Measurements from ENCODE around the gene CPLX1. TPM values are rescaled to one million over a fixed set of nuclear protein-coding genes. Genes with fewer than 3 reads are reported as not detected.

Gene CPLX1
- polyA plus RNA-seq, 3 donors = 1.00 to 1.4 (median 1.3) TPM

DNA sequence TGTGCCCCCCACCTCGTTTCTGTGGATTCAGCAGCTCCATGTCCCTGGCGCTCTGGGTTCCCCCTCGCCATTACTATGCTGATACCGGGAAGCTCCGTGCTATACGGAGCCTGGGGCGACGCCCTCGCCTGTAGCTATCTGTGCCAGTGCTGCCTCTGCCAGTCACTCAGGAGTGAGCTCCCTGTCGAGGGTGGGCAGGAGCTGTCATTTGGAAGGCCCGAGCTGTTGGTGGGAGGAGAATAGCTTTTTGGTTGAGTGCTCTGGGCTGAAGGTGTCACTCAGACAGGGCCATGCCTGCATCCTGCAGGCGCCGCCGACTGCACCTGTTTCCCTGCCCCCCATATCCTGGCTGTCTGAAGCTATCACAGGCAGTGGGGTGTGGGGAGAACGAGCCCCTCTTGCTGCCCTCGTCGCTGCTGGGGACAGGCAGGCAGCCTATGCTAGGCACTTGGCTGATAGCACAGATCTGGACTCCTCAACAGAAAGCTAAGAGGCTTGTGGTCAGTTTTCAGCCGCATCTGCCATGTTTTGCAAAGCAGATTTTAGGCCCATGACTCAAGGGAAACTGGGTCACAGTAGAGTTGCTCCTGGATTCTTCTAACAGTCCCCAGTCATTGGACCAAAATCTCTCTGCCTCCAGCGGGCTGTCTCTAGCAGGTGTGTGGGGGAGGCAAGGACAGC lies 31.8 kb downstream of the CPLX1 start:
- no peak for DNase-seq (ENCODE audit: low read depth in 3 of 3, low spot score in 2 of 3)

DNA sequence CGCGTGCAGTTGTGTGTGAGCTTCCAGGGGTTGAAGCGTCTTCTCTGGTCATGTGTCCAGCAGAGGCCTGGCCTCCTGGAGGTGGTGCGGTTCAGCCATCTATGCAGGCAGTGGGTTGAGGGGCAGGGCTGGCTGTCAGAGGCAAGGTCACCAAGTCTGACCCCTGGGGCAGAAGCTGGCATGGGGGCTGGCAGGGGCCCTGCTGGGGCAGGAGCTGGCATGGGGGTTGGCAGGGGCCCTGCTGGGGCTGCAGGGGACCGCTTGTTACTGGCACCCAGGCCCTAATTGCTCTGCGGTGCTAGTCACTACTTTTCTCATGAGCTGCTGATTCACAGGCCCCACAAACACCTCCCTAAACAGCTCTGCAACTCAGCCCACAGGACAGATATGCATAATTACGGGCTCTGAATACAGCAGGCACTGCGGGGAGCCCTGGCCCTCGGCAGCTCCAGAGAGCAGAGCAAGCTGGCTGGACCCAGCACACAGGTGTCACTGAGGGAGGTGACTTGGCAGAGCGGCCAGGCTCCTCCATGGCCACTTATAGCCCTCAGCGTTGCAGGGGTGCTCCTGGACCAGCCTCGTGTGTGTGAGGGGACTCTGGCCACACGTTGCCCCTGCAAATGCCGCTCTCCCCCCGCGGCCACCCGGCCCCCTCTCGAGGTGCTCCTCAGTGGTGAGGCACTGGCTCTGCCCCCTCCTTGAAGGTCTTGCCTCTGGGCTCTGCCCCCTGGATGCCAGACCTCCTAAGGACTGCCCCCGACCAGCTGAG lies 32.7 kb downstream of the CPLX1 start:
- DNase-seq (ENCODE audit: low read depth in 3 of 3, low spot score in 2 of 3) = no peak

DNA sequence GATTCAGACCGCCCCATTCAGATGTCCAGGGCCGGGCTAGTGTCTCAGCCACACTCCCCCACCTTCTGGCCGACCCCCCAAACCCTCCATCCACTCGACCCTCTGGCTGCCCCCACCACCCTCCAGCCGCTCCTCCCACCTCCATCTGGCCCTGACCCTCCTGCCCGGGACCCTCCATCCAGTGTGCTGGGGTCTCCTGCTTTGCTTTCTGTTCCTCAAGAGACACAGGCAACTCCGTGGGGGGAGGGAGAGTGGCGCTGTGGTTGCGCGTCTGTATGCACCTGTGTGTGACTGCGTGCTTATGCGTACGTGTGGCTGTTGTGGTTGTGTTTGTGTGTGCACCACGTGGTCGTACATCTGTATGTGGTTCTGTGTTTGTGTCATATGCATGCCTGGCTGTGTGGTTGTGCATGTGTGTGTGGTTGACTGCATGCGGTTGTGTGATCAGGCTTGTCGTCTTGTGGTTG lies 33.3 kb downstream of the CPLX1 start:
- no peak for DNase-seq (ENCODE audit: low read depth in 3 of 3, low spot score in 2 of 3)

DNA sequence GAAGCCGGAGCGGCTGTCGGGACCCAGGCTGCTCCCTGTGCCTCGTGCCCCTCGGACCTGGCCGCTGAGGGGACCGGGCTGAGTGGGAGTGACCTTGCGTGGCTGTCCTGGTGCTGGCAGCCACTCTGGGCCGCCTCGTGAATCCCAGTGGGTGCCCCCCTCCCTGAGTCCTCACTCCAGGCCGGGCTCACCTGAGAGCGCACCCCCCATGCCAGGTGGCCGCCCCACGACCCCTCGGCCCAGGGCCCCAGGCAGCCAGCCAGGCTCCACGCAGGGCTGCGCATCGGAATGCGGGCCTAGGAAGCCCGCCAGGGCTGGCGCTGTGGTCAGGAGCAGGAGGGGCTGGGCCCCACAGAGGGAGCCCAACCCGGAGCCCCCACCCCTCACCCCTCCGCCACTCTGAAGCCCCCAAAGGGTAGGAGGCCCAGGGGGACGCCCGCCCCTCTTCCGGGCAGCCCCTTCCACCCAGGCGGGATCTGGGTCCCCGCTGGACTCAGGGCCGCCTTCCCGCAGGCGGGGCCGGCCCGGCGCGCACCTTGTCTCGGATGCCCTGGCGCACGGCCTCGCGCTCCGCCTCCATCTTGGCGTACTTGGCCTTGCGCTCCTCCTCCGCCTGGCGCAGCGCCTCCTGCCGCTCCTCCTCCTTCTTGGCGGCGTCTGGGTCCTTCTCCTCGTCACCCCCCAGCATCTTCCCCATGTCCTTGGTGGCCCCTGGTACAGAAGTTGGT lies 33.9 kb downstream of the CPLX1 start:
- no peak for DNase-seq (ENCODE audit: low read depth in 3 of 3, low spot score in 2 of 3)

DNA sequence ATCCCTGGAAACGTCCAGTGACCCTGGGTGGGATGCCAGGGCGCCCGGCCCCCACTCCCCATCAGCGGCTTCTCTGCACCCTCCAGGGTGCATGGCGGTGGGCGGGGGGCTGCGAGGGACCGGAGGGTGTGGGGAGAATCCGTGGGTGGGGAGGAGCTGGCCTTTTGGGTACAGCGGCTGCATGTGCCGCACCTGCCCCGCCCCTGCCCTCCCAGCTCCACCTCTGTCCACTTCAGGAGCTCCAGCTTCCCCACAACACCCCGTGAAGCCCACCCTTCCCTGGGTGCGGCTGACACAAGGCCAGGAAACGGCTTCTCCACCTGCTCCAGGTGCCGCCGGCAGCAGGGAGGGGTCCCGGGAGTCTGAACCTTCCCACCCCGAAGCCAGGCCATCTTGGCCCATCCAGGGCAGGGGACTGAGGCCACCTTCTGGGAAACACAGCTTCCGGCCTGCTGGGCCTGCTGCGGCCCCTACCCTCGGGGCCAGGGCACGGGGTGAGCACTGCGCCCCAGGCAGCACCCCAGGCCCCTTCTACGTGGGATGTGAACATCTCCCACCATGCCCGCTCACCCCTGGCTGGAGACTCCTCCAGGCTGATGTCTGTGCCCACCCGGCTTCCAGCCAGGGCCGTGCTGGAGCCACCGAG lies 34.6 kb downstream of the CPLX1 start:
- no peak for DNase-seq (ENCODE audit: low read depth in 3 of 3, low spot score in 2 of 3)

DNA sequence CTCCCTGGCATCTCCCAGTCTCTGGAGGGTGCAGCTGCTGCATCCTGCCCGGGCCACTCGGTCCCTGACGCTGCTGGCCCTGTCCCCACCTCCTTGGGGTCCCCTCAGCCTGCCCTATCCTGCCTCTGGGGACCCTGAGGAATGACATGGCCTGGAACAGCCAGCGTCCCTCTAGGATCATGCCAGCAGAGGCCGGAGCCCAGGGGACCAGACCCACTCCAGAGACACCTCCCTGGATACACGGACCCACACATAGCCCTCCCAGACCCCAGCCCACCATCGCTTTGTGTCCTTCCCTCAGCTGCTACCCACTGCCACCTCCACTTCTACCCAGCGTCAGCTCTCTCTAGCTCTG lies 35.5 kb downstream of the CPLX1 start:
- no peak for DNase-seq (ENCODE audit: low read depth in 3 of 3, low spot score in 2 of 3)

DNA sequence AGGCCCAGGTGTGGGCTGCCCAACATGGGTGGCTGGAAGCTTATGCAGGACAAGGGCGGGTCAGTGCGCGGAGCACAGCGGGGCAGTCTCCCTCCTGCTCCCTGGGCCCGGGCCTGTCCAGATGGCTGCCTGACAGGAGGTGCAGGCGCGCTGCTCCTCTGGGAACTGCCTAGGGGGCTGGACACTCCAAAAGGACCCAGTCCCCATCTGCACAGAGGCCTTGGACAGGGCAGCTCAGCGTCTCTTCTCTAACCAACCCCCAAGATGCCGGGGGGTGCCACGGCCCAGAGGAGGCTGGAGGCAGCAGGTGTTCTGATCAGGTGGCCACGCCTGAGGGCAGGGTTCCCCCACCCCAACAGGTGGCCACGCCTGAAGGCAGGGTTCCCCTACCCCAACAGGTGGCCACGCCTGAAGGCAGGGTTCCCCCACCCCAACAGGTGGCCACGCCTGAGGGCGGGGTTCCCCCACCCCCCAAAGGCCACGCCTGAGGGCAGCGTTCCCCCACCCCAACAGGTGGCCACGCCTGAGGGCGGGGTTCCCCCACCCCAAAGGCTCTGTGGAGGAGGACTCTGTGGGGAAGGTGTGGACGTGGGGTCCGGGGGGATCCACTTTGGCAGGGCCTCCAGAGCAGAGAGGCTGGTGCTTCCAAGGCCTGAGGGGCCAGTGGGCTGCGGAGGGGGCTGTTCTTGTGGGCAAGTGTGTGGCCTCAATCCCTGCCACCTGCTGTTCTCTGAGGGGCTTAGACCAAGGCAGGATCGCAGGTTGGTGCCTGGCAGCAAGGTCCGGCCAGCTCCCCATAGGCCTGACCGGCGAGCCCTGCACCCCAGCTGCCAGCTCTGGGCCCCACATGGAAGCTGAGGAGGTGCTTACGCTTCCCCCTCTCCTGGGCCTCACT lies 36.1 kb downstream of the CPLX1 start:
- no peak for DNase-seq (ENCODE audit: low read depth in 3 of 3, low spot score in 2 of 3)

DNA sequence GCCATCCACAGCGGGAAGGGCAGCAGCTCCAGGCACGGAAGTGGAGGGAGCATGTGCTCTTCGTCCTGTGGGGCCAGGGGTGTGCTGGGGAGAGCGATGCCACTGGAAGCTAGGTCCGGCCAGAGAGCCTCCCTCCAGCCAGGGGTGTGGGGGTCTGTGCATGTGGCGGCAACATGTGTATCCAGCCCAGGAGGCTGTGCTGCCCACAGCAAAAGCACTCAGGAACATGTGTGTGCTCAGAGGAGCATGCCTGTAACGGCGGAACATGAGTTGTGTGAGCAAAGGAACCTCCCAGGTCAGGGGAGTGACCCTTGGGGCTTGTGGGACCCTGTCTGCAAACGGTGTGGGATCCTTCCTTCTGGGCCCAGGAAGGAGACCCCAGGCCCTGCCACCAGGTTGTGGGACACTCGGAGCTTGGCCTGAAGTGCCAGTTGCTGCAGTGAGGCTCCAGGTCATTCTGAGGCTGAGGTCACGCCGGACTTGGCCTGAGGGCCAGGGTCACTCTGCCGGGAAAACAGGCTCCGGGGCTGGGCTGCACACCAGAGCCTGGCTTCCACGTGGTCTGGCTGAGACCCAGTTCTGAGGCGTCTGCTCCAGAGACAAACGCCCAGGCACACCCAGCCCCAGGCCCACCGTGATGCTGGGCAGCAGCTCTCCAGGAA lies 37.2 kb downstream of the CPLX1 start:
- DNase-seq (ENCODE audit: low read depth in 3 of 3, low spot score in 2 of 3) = no peak

DNA sequence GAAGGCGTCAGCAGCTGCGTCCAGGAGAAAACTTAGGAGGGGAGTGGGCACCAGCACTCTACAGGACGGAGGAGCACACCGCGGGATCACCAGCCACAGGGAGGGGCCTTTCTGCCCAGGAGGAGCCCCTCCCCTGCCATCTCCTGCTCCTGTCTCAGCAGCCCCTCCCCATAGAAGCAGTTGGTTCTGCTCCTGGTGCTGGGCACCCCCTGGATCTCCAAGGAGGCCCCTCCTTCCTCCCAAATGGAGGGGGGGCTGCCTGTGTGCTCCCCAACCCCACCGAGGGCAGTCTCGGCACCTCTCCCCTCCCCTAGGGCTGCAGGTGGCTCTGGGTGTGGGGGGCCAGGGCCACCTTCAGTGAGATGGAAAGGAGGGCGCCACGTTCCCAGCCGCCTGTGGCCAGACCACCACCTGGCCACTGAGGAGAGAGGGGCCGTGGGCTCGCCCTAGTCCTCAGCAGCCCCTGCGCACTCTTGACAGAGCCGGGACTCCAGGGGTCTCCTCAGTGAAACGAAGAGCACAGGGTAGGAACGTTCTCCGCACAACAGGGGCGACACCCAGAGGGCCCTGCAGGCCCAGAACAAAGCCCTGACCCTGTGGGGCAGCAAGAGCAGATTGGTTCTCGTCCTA lies 37.8 kb downstream of the CPLX1 start:
- no peak for DNase-seq (ENCODE audit: low read depth in 3 of 3, low spot score in 2 of 3)

DNA sequence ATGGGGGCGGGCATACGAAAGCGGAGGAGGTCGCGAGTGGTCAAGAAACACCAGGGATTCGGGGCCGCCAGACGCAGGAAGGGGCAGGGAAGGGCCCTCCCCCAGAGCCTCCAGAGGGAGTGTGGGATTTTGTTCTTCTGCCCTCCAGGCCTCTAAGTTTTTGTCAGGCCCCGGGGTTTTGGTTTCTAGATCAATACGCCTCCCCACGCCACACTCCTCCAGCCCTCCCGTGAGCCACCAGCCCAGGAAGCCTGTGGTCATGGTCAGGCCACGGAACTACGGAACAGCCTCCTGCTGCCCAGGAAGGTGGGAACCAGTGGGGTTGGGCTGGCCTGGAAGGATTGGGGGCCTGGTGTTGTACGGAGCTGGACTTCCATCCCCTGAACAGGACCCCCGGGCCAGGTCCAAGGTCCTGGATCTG lies 38.4 kb downstream of the CPLX1 start:
- DNase-seq (ENCODE audit: low read depth in 3 of 3, low spot score in 2 of 3) = no peak

DNA sequence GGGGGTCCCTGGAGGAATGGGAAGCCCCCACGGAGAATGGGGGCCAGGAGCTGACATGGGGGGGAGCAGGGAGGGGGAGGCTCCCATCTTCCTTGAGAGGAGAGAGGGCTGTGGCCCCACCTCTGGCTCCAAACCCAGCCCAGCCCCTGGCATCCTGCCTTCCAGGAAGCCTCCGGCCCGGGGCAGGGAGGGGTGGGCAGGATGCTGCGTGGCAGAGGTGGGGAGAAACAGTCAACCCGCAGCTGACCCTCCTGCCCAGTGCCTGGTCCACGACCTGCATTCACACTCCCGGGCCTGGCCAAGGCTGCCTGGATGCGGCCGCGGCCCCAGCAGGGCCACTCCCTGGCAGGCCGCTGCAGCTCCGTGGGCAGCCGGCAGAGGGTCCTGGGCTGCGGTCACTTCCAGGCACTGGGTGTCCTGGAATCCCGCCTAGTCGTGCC lies 39.0 kb downstream of the CPLX1 start:
- no peak for DNase-seq (ENCODE audit: low read depth in 3 of 3, low spot score in 2 of 3)

DNA sequence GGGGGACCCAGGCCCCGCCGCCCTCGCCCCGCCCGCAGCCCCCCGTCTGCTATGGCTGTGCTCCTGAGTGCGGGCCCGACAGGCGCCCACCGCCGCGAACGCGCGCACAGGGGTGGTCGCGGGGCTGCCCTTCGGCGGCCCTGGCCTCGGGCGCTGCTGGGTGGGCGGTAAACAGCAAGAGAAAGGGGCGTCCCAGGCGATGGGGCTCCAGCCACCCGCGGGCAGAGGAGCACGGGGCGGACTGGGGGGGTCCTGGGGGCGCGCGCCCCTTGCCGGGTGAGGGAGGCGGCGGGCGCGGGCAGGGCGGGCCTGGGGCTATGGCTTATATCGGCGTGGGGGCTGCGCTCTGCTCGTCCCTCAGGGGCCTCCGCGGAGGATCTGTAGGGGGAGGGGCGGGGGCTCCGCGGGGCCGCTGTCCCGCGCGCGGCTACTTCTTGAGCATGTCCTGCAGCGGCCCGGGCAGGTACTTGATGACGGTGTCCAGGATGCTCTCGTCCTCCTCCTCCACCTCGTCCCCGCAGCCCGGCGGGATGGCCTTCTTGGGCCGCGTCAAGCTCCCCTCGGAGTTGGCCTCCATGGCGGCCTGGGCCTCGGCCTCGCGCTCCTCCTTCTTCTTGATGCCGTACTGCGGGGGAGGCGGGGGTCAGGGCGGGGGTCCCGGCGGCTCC lies 39.7 kb downstream of the CPLX1 start:
- no peak for DNase-seq (ENCODE audit: low read depth in 3 of 3, low spot score in 2 of 3)

DNA sequence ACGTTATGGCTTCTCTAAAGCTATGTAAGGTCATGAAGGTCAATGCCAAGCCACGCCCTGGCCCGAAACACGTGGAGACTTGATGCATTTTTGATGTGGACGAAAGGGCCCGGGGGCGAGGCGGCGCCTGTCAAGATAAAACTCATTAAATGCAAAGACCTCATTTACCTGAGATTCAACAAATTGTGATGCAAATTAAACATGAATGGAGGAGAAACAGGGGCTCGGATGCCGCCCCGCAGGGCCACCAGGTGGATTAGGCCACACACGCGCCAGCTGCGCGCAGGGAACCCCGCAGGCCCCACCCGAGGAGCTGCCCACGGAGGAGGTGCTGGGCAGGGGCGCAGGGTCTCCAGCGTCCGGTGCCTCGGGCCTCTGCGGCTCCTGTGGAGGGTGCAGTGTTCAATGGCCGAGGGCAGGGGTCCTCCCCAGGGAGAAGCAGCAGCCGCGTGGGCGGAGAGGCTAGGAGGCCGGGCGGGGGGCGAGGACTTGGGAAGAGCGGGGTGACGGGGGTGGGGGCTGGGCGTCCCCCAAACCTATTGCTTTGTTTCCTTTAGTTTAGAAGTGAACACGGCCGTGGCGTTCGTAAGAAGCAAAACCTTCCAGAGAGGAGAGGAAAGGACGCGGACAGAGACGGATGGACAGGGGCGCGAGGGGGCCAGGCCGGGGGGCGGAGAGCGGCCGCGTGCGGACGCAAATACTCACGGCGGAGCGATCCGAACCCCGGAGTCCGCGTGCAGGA lies 40.4 kb downstream of the CPLX1 start:
- no peak for DNase-seq (ENCODE audit: low read depth in 3 of 3, low spot score in 2 of 3)

DNA sequence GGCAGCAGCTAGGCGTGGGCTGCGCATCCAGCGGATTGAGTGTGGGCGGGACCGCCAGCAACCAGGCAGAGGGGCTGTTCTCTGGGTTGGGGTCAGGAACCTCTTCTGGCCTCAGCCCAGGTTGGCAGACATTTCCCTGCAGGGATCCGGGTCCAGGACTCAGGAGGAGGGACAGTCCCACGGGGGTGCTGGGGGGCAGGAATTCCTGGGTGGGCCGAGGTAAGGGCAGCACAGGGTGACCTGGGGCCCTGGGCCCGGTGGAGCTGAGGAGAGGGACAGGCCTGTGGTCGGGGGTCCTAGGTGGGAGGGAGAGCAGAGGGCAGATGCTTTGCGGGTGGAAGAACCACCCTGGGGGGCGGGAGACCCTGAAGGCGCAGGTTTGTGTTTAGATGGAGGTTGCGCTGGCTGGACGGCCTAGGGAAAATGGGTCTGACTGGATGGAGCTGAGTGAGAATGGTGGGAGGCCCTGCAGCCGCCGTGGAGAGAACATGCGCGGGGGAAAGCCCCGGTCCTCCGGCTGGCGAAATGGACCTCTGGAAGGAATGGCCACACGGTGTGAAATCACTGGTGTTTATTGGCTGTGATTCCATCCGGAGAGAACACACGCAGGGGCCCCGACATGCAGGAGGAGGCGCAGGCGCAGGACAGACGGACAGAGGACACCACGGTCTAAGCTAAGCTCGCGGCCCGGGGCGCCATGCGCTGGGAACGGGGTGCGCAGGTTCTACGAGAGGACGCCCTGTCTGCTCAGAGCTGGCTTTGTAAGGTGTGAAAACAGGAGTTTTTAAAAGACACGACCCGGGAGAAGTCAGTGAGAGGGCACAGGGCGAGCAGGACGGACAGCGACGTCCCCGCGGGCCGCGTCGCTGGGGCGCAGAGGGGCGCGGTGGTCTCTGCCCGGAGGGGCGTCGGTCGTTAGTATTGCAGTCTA lies 41.3 kb downstream of the CPLX1 start:
- no peak for DNase-seq (ENCODE audit: low read depth in 3 of 3, low spot score in 2 of 3)

DNA sequence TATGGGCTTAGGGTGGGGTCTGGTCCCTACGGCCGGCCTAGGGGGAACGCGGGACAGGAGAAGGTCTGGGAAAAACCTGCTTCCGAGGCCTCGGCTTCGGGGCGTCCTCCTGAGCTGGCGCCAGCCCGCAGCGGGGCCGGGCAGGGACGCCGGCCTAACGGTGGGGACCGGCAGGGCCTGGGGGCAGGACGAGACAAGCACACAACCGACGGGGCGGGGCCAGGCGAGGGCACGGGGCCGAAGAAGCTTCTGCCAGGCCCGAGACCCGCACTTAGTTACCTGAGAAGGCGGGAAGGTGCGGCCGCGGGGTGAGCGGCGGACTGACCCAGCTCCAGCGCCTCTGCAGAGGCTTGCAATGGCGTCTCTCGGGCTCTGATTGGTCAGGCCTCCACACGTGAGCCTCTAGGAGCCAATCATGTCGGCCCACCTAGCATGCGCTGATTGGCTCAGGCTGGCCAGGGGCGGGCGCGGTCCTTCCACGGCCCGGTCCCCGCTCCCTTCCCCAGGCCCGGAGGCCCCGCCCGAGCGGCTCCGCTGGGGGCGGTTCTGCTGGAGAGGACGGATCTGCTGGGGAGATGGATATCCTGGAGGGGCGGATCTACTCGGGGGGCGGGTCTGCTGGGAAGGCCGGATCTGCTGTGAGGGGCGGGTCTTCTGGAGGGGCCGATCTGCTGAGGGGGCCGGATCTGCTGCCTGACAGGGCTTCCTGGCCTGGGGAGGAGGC lies 44.3 kb downstream of the CPLX1 start:
- DNase-seq (ENCODE audit: low read depth in 3 of 3, low spot score in 2 of 3) = peak; percentile 94 to 98 (median 97)

Measured in right renal cortex interstitium (tissue), 3 donors.